GM19372 (cell line): ENCODE results near the gene NUBPL.
"Not testable (repeated sequence)": the region's sequence is repeated elsewhere in the genome, so short reads cannot be mapped to it uniquely, and the experiment has no call there.

ENCODE experiments used
- ATAC-seq: cut with Tn5 transposase; IDR thresholded peaks from one replicate; pipeline ENCODE4 v1.9.1; 2021; ENCODE audit warnings: mild to moderate bottlenecking, low read depth, moderate library complexity; ENCODE audit not compliant: unreplicated experiment

NUBPL gene

DNA sequence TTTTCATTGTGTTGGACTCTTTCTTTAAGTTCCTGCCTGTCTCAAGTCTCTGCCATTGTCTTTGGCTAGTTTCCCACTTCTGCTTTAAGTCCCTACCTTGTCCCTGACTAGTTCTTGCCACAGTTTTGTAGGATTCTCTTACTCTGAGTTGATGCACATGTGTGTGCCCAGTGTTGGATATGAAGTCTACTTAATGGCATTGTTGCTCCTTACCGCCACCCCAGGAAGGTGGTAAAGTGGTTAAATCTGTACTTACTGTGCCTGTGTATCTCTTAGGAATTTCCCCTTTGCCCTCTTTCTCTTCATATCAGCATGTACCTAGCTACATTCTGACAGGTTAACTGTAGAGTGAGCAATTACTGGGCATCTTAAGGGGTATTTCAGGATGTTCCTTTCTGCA is 227.1 kb downstream of the NUBPL start:
- ATAC-seq: no peak

DNA sequence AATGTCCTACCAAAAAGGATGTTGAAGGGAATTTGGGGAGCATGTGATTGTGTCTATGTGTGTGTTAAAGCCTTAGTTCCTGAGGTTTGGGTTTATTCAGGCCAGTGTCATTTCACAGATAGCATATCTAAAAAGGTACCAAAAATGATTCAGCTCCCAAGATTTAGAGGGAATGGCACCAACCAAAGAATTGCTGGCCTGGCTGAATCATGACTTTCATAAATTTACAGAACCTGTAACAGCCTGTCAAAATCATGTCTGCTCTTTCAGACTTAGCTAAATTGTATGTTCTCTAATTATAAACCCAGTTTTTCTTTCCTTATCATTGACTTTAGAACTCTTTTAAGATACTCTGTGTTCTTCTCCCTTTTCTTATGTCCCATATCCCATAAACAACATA is 231.5 kb downstream of the NUBPL start:
- no peak for ATAC-seq

DNA sequence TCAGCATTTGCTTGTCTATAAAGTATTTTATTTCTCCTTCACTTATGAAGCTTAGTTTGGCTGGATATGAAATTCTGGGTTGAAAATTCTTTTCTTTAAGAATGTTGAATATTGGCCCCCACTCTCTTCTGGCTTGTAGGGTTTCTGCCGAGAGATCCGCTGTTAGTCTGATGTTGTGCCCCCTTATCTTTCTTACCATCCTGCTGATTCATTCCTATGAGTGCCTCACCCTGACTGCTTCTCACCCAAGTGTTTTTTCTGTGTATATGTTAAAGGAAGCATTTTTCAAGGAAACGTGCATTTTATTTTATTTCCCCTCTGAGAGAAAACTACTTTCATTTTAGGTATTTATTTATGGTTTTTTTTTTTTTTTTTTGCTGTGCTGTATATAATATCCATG is 236.7 kb downstream of the NUBPL start:
- not testable (repeated sequence) for ATAC-seq

DNA sequence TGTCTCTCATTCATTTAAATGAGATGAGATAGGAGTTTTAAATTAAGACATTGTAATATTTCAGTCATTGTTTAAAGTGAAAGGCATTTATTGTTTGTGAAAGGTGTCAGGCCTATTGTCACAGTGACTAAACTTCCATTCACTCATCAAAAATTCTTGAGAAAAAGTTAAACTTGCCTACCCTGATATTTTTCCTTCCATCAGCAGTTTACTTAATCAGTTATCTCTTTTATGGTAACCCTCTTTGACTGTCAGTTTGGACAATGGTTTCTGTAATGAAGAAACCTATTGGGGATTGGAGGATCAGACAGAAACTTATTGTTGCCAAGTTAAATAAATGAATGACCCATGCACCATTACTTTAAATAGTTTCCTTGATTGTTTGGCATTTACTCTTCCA is 241.6 kb downstream of the NUBPL start:
- no peak for ATAC-seq

DNA sequence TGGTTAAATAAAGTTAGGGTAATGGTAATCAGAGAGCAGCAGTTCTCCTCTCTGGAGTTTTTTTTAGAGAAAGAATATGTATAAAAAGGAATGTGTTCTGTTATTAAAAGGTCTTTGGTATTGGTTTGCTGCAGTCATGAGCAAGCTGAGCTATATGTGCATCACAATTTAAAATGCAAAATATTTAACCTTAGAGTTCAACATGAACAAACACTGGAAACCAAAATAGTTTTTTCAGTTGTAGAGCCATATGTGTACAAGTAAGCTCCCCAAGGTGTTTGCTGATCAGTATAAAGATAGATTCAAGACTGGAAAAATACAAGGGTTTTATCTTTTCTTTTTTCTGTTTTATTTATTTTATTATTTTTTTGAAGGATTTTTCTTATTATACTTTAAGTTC is 245.0 kb downstream of the NUBPL start:
- ATAC-seq: no peak

DNA sequence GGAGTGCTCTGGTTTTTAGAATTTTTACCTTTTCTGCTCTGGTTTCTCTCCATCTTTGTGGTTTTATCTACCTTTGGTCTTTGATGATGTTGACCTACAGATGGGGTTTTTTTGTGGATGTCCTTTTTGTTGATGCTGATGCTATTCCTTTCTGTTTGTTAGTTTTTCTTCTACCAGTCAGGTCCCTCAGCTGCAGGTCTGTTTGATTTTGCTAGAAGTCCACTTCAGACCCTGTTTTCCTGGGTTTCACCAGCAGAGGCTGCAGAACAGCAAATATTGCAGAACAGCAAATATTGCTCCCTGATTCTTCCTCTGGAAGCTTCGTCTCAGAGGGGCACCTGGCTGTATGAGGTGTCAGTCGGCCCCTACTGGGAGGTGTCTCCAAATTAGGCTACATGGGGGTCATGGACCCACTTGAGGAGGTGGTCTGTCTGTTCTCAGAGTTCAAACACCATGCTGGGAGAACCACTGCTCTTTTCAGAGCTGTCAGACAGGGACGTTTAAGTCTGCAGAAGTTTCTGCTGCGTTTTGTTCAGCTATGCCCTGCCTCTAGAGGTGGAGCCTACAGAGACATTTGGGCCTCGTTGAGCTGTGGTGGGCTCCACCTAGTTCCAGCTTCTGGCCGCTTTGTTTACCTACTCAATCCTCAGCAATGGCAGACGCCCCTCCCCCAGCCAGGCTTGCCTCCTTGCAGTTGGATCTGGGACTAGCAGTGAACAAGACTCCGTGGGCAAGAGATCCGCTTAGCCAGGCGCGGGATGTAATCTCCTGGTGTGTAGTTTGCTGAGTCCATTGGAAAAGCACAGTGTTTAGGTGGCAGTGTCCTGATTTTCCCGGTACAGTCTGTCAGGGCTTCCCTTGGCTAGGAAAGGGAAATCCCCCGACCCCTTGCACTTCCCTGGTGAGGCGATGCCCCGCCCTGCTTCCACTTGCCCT is 250.8 kb downstream of the NUBPL start:
- ATAC-seq: not testable (repeated sequence)

DNA sequence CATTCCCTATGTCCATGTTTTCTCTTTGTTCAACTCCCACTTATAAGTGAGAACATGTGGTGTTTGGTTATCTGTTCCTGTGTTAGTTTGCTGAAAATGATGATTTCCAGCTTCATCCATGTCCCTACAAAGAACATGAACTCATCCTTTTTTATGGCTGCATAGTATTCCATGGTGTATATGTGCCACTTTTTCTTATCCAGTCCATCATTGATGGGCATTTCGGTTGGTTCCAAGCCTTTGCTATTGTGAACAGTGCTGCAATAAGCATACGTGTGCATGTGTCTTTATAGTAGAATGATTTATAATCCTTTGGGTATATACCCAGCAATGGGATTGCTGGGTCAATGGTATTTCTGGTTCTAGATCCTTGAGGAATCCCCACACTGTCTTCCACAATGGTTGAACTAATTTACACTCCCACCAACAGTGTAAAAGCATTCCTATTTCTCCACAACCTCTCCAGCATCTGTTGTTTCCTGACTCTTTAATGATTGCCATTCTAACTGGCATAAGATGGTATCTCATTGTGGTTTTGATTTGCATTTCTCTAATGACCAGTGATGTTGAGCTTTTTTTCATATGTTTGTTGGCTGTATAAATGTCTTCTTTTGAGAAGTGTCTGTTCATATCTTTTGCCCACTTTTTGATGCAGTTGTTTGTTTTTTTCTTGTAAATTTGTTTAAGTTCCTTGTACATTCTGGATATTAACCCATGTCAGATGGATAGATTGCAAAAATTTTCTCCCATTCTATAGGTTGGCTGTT is 252.7 kb downstream of the NUBPL start:
- not testable (repeated sequence) for ATAC-seq

DNA sequence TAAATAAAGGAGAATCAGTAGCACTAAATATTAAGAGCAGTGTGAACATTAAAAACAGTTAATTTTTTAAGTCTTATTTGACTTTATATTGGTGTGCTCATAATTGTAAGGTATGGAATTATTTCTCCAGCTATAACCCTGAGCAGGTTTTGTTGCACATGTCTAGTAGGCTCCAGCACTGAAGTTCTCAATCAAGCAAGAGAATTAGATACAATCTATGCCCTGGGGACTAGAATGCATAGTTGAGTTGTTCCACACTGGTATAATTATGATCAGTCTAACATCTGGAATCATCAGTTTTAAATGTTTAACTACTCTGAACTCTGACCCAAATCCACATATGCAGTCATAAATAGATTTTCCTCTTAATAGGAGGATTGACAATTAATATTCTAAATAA is 258.1 kb downstream of the NUBPL start:
- no peak for ATAC-seq

DNA sequence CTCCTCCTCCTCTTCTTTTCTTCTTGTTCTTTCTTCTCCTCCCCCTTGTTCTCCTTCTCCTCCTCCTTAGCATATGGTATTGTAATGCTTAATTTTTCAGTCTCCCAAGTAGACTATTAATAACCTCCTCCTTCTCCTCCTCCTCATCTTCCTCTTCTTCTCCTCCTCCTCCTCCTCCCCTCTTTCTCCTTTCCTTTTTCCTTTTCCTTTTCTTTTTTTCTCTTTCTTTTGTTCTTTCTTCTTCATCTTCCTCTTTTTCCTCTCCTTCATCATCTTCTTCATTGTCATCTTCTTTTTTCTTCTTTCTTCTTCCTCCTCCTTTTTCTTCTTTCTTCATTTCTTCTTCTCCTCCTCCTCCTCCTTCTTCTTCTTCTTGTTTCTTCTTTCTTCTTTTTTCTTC is 264.3 kb downstream of the NUBPL start:
- no peak for ATAC-seq

DNA sequence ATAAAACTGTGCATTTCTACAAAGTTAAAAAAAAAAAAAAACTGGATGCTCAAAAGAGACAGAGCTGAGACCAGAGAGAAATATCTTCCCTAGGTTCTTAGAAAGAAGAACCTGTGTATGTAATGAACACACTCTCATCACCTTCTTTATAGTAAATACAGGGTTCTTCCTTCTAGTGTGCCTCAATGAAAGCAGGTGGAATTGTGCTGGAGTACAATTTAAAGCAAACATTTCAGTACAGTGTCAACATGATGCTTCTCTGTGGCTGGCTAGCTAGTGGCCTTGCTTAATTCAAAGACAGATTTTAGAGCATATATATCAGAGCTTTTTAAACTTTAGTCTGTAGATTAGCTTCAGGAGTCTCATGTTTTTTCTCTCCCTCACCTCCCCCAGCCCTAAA is 266.1 kb downstream of the NUBPL start:
- no peak for ATAC-seq

DNA sequence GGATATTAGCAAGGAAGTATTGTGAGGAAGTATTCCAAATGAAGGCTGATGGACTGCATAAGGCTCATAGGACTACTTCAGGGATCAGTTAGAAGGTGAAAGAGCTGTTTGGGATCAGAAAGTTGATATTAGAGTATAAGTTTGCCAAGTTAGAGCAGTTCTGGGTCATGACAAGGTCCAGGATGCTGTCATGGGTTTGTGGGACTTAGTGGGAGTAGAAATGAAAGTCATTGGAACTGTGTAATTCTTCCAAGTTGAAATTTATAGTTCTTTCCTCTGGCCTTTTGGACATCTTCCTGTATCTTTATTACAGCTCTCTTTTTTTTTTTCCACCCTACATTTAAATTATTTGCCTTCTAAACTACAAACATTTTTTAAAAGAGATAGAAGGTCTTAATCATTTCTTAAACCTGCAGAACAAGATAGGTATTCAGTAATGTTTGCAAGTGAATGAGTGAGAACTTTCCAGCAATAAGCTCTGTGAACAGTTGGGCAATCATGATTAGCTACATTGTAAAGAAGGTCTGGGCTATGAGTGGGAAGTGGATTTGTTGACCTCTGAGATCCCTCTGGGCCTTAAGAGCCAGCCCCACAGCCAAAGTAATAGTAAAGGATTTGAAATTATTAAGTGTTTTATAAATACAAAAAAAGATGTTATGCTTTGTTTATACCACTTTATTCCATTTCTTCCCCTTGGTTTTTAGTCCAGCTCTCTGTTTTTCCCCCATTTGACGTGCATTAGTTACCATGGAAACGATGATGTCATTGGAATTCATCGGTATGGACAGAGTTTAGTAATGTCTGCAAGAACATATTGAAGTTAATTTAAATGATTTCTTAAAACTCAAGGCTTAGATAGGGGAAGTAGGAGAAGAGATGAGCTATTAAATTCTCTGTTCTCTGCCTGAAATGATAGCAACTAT is 268.0 kb downstream of the NUBPL start:
- ATAC-seq: no peak

DNA sequence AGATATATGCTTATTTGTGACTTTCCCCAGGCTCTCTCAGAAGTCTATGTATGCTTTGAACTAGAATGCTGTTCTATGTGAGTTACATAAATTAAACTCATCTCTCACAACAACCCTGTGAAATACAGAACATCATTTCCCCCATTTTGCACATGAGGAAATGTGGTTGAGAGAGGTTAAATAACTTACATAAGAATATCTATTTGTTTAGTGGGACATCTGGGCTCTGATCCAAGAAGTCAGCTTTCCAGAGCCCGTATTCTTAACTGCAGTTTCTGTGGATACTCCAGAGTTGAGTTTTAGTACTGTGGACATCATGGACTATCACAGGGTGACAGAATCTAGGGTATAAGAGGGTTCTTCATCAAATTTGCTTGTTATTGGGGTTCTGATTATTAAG is 273.4 kb downstream of the NUBPL start:
- ATAC-seq: no peak

DNA sequence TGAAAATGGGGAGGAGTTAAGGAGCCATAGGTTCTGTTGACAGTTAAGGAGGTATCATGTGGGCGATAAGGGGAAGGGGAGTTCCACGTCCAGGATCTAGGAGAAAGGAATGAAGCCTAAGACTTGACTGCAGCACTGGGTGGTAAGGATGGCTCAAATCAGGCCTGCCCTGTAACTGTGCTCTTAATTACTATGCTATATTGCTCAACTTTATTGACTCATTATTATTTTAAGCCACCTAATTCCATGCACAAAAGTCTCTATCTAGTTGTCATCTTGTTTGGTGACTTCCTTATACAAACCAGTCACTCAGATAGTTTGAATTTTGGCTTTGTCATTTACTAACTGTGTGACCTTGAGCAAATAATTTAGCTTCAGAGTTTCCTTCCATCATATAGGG is 273.8 kb downstream of the NUBPL start:
- ATAC-seq: no peak

DNA sequence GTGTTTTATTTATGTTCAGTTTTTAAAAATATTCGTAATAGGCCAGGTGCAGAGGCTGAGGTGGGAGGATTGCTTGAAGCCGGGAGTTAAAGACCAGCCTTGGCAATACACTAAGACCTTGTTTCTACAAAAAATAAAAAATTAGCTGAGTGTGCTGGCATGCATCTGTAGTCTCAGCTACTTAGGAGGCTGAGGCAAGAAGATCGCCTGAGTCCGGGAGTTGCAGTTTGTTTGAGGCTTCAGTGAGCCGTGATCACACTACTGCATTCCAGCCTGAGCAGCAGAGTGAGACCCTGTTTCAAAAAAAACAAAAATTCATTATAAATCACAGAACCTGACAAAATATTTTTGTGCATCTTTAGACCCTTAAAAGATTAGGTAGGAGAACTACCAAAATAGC is 275.8 kb downstream of the NUBPL start:
- no peak for ATAC-seq

DNA sequence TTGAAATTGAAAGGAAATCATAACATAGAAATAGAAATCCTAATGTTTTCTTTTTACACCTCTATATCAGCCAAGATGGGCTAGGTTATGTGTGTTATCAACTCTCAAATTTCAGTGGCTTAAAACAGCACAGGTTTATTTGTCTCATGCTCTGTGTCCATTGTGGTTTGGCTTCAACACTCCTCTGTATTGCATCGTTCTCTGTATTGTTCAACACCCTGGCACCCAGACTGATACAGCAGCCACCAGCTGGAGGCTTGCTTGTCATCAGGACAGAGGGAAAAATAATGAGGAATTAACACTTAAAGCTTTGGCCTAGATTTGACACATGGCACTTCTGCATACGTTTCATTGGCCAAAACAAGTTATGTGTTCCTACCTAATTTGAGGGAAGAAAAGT is 281.7 kb downstream of the NUBPL start:
- ATAC-seq: no peak

DNA sequence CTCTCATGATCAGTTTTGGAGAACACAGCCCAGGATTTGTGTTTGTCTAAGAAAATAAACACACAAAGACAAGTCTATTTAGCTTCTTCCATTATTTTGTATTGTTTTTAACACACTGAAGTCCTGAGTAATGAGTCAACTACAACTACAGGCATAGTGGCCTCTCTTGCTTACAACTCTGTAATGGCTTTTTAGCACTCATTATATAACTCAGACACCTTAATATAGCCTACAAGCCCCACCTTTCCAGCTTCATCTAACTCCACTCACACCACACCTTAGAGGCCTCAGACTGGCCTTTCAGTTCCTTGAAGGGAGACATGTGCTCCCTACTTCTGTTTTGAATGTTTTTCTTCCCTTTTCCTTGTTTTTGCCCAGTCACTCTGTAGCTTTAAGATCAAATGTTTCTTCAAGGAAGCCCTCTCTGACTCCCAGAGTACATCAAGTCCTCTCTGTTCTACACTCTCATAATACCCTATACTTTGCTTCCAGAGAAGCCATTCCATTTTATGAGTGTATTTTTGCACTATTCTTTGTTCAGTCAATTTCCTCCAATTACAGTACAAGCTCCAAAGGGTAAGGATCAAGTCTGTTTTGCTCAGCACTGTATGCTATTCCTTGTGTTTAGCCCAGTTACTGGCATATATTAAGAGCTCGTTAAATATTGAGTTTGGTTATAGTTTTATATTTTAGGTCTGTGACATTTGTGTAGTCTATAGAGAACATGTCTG is 282.3 kb downstream of the NUBPL start:
- no peak for ATAC-seq

DNA sequence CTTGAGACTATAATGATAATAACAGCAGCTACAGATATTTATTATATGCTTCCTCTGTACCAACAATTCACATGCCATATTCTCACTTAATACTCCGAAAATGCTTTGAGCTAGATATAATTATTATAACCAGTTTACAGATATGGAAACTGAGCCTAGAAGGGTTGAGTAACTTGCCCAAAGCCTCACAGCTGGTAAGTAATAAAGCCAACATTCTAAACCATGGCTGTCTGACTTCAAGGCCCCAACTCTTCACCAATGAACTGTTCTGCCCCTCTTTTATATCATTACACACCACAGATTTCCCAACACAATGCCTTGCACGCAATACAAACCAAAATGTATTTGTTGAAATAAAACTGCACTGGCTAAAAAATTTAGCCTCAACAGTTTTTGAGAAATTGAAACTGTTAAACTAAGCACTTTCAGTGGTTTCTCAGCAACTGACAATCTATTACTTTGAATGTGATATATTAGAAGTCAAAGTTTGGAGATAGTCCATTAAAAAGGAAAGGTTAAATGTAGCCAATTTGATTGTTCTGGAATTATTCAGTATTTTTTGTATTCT is 293.4 kb downstream of the NUBPL start:
- ATAC-seq: no peak

DNA sequence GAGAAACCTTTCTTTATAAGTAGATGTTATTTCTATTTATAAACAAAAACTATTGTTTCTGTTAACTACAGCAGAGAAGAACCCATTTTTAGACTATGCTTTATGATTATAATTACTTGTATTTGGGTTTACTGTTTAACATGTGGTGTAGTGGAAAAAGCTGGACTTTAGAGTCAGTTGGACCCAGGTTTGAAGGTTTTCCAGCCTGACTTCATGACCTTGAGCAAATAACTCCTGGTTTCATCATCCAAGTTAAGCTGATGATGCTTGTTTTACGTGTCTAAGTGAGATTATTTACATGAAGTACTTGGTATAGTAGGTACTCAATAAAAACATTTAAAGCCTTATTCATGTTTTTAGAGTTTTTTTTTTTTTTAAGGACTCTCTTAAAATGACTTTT is 294.1 kb downstream of the NUBPL start:
- ATAC-seq: no peak

DNA sequence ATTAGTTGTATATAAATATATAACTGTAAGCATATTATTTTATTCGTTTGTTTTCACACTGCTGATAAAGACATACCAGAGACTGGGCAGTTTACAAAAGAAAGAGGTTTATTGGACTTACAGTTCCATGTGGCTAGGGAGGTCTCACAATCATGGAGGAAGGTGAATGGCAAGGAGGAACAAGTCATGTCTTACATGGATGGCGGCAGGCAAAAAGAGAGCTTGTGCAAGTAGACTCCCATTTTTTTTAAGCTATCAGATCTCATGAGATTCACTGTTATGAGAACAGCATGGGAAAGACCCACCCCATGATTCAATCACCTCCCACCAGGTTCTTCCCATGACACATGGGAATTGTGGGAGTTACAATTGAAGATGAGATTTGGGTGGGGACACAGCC is 294.8 kb downstream of the NUBPL start:
- not testable (repeated sequence) for ATAC-seq

DNA sequence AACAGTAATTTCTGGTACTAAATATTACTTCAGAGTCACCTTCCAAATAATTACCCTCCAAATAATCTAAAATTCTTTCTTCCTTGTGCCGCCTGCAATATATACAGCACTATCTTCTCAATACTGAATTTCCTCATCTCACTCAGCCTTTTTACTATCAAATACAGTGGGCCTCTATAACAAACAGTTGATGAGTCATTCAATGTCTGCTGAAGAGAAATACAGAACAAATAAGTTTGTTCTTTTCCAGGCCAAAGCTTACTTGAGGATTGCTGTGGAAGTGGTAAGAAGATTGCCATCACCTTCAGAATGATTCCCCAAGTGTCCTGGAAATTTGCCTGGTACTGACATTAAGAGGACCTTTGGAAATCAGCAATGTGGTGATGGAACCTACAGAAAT is 297.7 kb downstream of the NUBPL start:
- ATAC-seq: no peak
